K562 (cell line): Measurements from ENCODE around the gene MXD3. TPM values are rescaled to one million over a fixed set of nuclear protein-coding genes. Genes with fewer than 3 reads are reported as not detected.

ENCODE experiments used
- BHLHE40 ChIP-seq: IDR thresholded peaks from 2 replicates; pipeline ENCODE4 v1.6.1; 2011; ENCODE audit warnings: low read length, improper control_type of control experiment
- HMGN3 ChIP-seq: IDR thresholded peaks from 2 replicates; pipeline ENCODE4 v1.6.1; 2011; ENCODE audit warnings: borderline replicate concordance, low read depth, mild to moderate bottlenecking, mixed read lengths, low read length; ENCODE audit not compliant: insufficient read length; ENCODE audit errors: extremely low read depth
- HNRNPK ChIP-seq: fragments of 200-400 bp; formaldehyde crosslinking; IDR thresholded peaks from one replicate; pipeline ENCODE4 v1.6.1; 2018; ENCODE audit warnings: mild to moderate bottlenecking, low read depth, low read length; ENCODE audit not compliant: poor library complexity, severe bottlenecking
- KLF1 ChIP-seq: fragments of 450-650 bp; IDR thresholded peaks from 2 replicates; pipeline ENCODE4 v1.6.1; 2016; ENCODE audit warnings: missing genetic modification characterization, missing compliant biosample characterization
- MTA3 ChIP-seq: fragments of 450-650 bp; formaldehyde crosslinking; IDR thresholded peaks from 2 replicates; pipeline ENCODE4 v1.6.1; 2017; ENCODE audit warnings: mild to moderate bottlenecking, borderline replicate concordance
- MYBL2 ChIP-seq, 2 experiments: fragments of 450-650 bp in 1 of 2; sonication (generic) in 1 of 2; formaldehyde crosslinking in 1 of 2; IDR thresholded peaks; 2 replicates each; pipeline versions ENCODE4 v1.6.1 to v1.8.1; 2017 to 2022; ENCODE audit warnings: borderline replicate concordance in 1 of 2, inconsistent platforms in 1 of 2, low read depth in 1 of 2, mild to moderate bottlenecking in 1 of 2, missing genetic modification reagents in 1 of 2, moderate library complexity in 1 of 2
- NELFE ChIP-seq: IDR thresholded peaks from 2 replicates; pipeline ENCODE4 v1.6.1; 2011; ENCODE audit warnings: mild to moderate bottlenecking; ENCODE audit not compliant: insufficient read depth, insufficient read length
- OTX1 ChIP-seq: fragments of 450-650 bp; formaldehyde crosslinking; IDR thresholded peaks from 2 replicates; pipeline ENCODE4 v1.4.0; 2022; ENCODE audit warnings: mild to moderate bottlenecking
- POLR2H ChIP-seq: IDR thresholded peaks from 2 replicates; pipeline ENCODE4 v1.6.1; 2016; ENCODE audit warnings: missing genetic modification characterization, low read depth, mild to moderate bottlenecking, control low read depth, missing compliant biosample characterization, moderate library complexity
- SP2 ChIP-seq: IDR thresholded peaks from 2 replicates; pipeline ENCODE4 v1.6.1; 2011; ENCODE audit warnings: mild to moderate bottlenecking, low read depth, low read length, moderate library complexity; ENCODE audit not compliant: poor library complexity, severe bottlenecking; ENCODE audit errors: extremely low read depth
- SREBF2 ChIP-seq: sonication (generic); formaldehyde crosslinking; IDR thresholded peaks from 2 replicates; pipeline ENCODE4 v1.4.0; 2020; ENCODE audit warnings: mild to moderate bottlenecking, missing genetic modification reagents
- VEZF1 ChIP-seq: fragments of 200-800 bp; sonication (Bioruptor generic); IDR thresholded peaks from 2 replicates; pipeline ENCODE4 v1.6.1; 2017; ENCODE audit warnings: missing genetic modification characterization, missing compliant biosample characterization
- ZBTB7A ChIP-seq: IDR thresholded peaks from 2 replicates; pipeline ENCODE4 v1.6.1; 2011; ENCODE audit warnings: low read depth, mild to moderate bottlenecking, low read length, moderate library complexity, borderline replicate concordance; ENCODE audit not compliant: control insufficient read depth
- ZKSCAN3 ChIP-seq: fragments of 250-450 bp; sonication (Bioruptor Pico); IDR thresholded peaks from 2 replicates; pipeline ENCODE4 v1.4.0; 2020
- ZNF146 ChIP-seq: IDR thresholded peaks from one replicate; pipeline ENCODE4 v1.6.1; 2018; ENCODE audit warnings: missing compliant biosample characterization; ENCODE audit not compliant: unreplicated experiment
- polyA plus RNA-seq, 8 experiments: library from polyadenylated mRNA; depleted of rRNA in 4 of 8; stranded (reverse) in 5 of 8; unstranded in 3 of 8; fragments of >200 nt; fragmentation: Nextera tagmentation in 2 of 8; fragmentation: Illumina TruSeq in 1 of 8; extraction: Ambion mirVana in 2 of 8; extraction: Trizol in 1 of 8; gene quantifications; 2 replicates each; pipeline versions ENCODE4 v1.2.1 to v1.2.3, GENCODE V29; 2011 to 2014; ENCODE audit warnings: inconsistent platforms in 1 of 8, missing spikeins in 1 of 8
- total RNA-seq, 7 experiments: library from RNA; depleted of rRNA in 6 of 7; stranded (reverse); fragments of >200 nt in 6 of 7; fragmentation: Illumina TruSeq in 2 of 7; extraction: Trizol in 2 of 7; gene quantifications; 2 replicates each; pipeline versions ENCODE4 v1.2.1 to v1.2.3, GENCODE V29; 2011 to 2021; ENCODE audit warnings: low replicate concordance in 1 of 7
- TF ChIP-seq, protein P1 (sequence below): fragments of 450-650 bp; formaldehyde crosslinking; IDR thresholded peaks from 2 replicates; pipeline ENCODE4 v1.4.0; 2022; ENCODE audit warnings: mild to moderate bottlenecking, moderate library complexity
- TF ChIP-seq, protein P2 (sequence below), 2 experiments: fragments of 450-650 bp in 1 of 2; IDR thresholded peaks; 2 replicates each; pipeline ENCODE4 v1.6.1; 2011 to 2017; ENCODE audit warnings: low read depth in 2 of 2, antibody characterized with exemption in 1 of 2, borderline replicate concordance in 1 of 2, low read length in 1 of 2, mild to moderate bottlenecking in 1 of 2, mixed read lengths in 1 of 2; ENCODE audit not compliant: control insufficient read depth in 1 of 2
- TF ChIP-seq, protein P3 (sequence below): fragments of 250-450 bp; sonication (Bioruptor Pico); IDR thresholded peaks from 2 replicates; pipeline ENCODE4 v1.5.0; 2020; ENCODE audit warnings: mild to moderate bottlenecking, borderline replicate concordance

Gene MXD3
- total and polyA plus RNA-seq, 9 of the 15 experiments (the other 6 are each of a cell fraction or from before 2014, with no cell fraction given) = 0.28 to 24.8 (median 4.5) TPM

DNA sequence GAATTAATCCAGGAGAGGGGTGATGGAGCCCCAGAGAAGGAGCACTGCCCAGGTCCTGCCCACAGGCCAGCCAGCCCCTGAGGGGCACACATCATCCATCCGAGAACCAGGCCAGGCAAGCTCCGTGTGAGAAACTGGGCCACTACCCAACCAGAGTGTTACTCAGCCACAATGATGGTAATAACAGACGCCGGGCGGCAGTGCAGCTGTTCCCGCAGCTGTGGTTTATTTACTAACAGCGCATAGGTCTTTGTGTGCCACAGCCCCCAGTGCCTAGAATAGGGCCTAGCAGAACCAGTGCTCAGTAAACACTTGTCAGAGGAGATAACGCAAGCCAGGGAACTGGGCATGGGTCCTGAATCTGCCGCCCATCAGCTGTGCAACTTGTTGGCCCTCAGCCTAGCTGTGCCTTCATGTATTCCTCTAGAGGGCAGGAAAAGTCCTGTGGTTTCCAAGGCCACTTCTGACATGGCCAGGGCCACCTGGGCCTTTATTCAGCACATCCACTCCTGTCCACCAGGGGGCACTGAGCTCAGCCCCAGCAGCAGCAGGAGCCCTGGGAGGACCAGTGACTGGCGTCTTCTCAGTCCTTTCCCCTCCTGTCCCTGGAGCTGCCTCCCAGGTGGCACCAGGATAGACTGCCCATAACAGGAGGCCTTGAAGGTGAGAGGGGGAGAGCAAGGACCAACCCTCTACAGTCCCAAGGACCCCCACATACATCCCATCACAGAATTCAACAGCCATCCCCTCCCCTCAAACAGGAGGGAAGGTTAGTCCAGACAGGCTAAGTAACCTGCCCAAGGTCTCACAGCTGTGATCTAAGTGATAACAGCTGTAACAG lies 2.1 kb downstream of the MXD3 start (continued):
- TF ChIP-seq MYBL2 (IDR thresholded peaks at IDR 0.05; ENCODE audit: low read depth) (no peak), MYBL2 (CRISPR knock-in tag; IDR thresholded peaks at IDR 0.05; ENCODE audit: borderline replicate concordance) (no peak), VEZF1 (no peak), SP2 (no peak), ZNF146 (CRISPR knock-in tag) (no peak), OTX1 (CRISPR knock-in tag) (no peak), POLR2H (tag) (no peak), NELFE (no peak), HNRNPK (no peak), ZKSCAN3 (no peak), ZBTB7A (no peak), HMGN3 (no peak), KLF1 (no peak), BHLHE40 (no peak), SREBF2 (no peak), MTA3 (0 out of 2 replicates have a peak, but pooled peaks have one; percentile 50)
- TF ChIP-seq, protein P1, sequence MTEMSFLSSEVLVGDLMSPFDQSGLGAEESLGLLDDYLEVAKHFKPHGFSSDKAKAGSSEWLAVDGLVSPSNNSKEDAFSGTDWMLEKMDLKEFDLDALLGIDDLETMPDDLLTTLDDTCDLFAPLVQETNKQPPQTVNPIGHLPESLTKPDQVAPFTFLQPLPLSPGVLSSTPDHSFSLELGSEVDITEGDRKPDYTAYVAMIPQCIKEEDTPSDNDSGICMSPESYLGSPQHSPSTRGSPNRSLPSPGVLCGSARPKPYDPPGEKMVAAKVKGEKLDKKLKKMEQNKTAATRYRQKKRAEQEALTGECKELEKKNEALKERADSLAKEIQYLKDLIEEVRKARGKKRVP = no peak
- TF ChIP-seq, protein P2, sequence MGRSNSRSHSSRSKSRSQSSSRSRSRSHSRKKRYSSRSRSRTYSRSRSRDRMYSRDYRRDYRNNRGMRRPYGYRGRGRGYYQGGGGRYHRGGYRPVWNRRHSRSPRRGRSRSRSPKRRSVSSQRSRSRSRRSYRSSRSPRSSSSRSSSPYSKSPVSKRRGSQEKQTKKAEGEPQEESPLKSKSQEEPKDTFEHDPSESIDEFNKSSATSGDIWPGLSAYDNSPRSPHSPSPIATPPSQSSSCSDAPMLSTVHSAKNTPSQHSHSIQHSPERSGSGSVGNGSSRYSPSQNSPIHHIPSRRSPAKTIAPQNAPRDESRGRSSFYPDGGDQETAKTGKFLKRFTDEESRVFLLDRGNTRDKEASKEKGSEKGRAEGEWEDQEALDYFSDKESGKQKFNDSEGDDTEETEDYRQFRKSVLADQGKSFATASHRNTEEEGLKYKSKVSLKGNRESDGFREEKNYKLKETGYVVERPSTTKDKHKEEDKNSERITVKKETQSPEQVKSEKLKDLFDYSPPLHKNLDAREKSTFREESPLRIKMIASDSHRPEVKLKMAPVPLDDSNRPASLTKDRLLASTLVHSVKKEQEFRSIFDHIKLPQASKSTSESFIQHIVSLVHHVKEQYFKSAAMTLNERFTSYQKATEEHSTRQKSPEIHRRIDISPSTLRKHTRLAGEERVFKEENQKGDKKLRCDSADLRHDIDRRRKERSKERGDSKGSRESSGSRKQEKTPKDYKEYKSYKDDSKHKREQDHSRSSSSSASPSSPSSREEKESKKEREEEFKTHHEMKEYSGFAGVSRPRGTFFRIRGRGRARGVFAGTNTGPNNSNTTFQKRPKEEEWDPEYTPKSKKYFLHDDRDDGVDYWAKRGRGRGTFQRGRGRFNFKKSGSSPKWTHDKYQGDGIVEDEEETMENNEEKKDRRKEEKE (IDR thresholded peaks at IDR 0.05; ENCODE audit: borderline replicate concordance in 1 of 2, control insufficient read depth in 1 of 2, low read depth in 2 of 2, low read length in 1 of 2) = no peak
- TF ChIP-seq, protein P3, sequence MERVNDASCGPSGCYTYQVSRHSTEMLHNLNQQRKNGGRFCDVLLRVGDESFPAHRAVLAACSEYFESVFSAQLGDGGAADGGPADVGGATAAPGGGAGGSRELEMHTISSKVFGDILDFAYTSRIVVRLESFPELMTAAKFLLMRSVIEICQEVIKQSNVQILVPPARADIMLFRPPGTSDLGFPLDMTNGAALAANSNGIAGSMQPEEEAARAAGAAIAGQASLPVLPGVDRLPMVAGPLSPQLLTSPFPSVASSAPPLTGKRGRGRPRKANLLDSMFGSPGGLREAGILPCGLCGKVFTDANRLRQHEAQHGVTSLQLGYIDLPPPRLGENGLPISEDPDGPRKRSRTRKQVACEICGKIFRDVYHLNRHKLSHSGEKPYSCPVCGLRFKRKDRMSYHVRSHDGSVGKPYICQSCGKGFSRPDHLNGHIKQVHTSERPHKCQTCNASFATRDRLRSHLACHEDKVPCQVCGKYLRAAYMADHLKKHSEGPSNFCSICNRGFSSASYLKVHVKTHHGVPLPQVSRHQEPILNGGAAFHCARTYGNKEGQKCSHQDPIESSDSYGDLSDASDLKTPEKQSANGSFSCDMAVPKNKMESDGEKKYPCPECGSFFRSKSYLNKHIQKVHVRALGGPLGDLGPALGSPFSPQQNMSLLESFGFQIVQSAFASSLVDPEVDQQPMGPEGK (CRISPR knock-in tag) = no peak
